HEK293 (cell line): ENCODE results near the gene HAUS2.

Experiments used
- REPIN1 ChIP-seq: fragments of 450-650 bp; formaldehyde crosslinking; IDR thresholded peaks from 2 replicates; pipeline ENCODE4 v1.5.1; 2017; ENCODE audit warnings: missing biosample characterization, missing genetic modification characterization, low read depth
- TCF7L2 ChIP-seq: IDR thresholded peaks from 2 replicates; pipeline ENCODE4 v1.6.1; 2011; ENCODE audit warnings: low read depth, mild to moderate bottlenecking, inconsistent platforms, low read length, moderate library complexity, borderline replicate concordance
- ZFP41 ChIP-seq: fragments of 450-650 bp; formaldehyde crosslinking; IDR thresholded peaks from 2 replicates; pipeline ENCODE4 v1.5.1; 2016; ENCODE audit warnings: missing biosample characterization, missing genetic modification characterization, borderline replicate concordance
- ZNF121 ChIP-seq: fragments of 450-650 bp; formaldehyde crosslinking; IDR thresholded peaks from 2 replicates; pipeline ENCODE4 v1.5.1; 2016; ENCODE audit warnings: missing biosample characterization, missing genetic modification characterization
- ZNF174 ChIP-seq: fragments of 450-650 bp; formaldehyde crosslinking; IDR thresholded peaks from 2 replicates; pipeline ENCODE4 v1.5.0; 2017; ENCODE audit warnings: missing biosample characterization, mild to moderate bottlenecking, missing genetic modification characterization
- ZNF274 ChIP-seq, 2 experiments: fragments of 200-500 bp in 1 of 2; fragments of 450-650 bp in 1 of 2; sonication (Bioruptor generic) in 1 of 2; formaldehyde crosslinking in 1 of 2; IDR thresholded peaks; 2 replicates each; pipeline versions ENCODE4 v1.5.1 to v1.6.1; 2014 to 2016; ENCODE audit warnings: borderline replicate concordance in 1 of 2, inconsistent platforms in 1 of 2, low read length in 1 of 2, missing biosample characterization in 1 of 2, missing genetic modification characterization in 1 of 2
- ZNF37A ChIP-seq: fragments of 450-650 bp; IDR thresholded peaks from 2 replicates; pipeline ENCODE4 v1.5.1; 2018; ENCODE audit warnings: missing biosample characterization, missing genetic modification characterization
- ZNF629 ChIP-seq: fragments of 450-650 bp; formaldehyde crosslinking; IDR thresholded peaks from 2 replicates; pipeline ENCODE4 v1.5.1; 2017; ENCODE audit warnings: missing biosample characterization, missing genetic modification characterization
- ZNF707 ChIP-seq: fragments of 450-650 bp; formaldehyde crosslinking; IDR thresholded peaks from 2 replicates; pipeline ENCODE4 v1.5.1; 2016; ENCODE audit warnings: missing biosample characterization, missing genetic modification characterization
- TF ChIP-seq, protein P1 (sequence below): fragments of 450-650 bp; formaldehyde crosslinking; IDR thresholded peaks from 2 replicates; pipeline ENCODE4 v1.5.1; 2016; ENCODE audit warnings: missing biosample characterization, missing genetic modification characterization
- TF ChIP-seq, protein P2 (sequence below): fragments of 450-650 bp; formaldehyde crosslinking; optimal IDR thresholded peaks from 2 replicates; pipeline ENCODE3; 2016; ENCODE audit warnings: missing biosample characterization, mild to moderate bottlenecking, missing genetic modification characterization
- TF ChIP-seq, protein P3 (sequence below): fragments of 450-650 bp; formaldehyde crosslinking; conservative IDR thresholded peaks from 2 replicates; pipeline ENCODE4 v1.5.1; 2016; ENCODE audit warnings: low read depth, missing biosample characterization, missing genetic modification characterization
- TF ChIP-seq, protein P4 (sequence below): fragments of 450-650 bp; formaldehyde crosslinking; IDR thresholded peaks from 2 replicates; pipeline ENCODE4 v1.5.1; 2017; ENCODE audit warnings: missing biosample characterization, missing genetic modification characterization

DNA sequence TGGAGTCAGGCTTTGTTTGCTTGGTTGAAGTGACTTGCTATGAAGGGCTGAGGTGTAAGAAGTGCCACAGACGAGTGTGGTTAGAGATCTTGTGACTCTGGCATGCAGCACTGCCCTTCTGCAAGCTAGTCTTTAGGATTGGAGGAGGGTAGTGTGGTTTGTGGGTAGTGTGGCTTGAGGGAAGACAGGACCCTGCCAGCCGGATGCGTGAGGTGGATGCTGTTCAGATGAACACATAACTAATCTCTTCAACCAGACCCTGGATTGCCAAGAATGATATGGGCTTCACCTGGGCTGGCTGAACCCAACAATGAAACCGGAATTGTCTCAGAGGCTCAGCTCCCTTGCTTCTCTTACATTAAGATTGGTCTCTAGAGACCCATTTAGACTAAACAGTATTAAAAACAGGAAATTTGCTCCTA is 59.5 kb downstream of the HAUS2 start:
- TF ChIP-seq, protein P1, sequence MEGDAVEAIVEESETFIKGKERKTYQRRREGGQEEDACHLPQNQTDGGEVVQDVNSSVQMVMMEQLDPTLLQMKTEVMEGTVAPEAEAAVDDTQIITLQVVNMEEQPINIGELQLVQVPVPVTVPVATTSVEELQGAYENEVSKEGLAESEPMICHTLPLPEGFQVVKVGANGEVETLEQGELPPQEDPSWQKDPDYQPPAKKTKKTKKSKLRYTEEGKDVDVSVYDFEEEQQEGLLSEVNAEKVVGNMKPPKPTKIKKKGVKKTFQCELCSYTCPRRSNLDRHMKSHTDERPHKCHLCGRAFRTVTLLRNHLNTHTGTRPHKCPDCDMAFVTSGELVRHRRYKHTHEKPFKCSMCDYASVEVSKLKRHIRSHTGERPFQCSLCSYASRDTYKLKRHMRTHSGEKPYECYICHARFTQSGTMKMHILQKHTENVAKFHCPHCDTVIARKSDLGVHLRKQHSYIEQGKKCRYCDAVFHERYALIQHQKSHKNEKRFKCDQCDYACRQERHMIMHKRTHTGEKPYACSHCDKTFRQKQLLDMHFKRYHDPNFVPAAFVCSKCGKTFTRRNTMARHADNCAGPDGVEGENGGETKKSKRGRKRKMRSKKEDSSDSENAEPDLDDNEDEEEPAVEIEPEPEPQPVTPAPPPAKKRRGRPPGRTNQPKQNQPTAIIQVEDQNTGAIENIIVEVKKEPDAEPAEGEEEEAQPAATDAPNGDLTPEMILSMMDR (tag by site-specific recombination) = no peak
- TF ChIP-seq REPIN1 (tag by site-specific recombination) (no peak), ZNF274 (IDR thresholded peaks at IDR 0.05; ENCODE audit: low read length) (no peak), ZNF274 (tag by site-specific recombination; IDR thresholded peaks at IDR 0.05; ENCODE audit: borderline replicate concordance) (no peak), ZNF629 (no peak), ZFP41 (tag by site-specific recombination) (no peak), ZNF707 (tag by site-specific recombination) (no peak), TCF7L2 (no peak), ZNF37A (tag by site-specific recombination) (no peak), ZNF121 (tag by site-specific recombination) (no peak), ZNF174 (no peak)
- TF ChIP-seq, protein P2, sequence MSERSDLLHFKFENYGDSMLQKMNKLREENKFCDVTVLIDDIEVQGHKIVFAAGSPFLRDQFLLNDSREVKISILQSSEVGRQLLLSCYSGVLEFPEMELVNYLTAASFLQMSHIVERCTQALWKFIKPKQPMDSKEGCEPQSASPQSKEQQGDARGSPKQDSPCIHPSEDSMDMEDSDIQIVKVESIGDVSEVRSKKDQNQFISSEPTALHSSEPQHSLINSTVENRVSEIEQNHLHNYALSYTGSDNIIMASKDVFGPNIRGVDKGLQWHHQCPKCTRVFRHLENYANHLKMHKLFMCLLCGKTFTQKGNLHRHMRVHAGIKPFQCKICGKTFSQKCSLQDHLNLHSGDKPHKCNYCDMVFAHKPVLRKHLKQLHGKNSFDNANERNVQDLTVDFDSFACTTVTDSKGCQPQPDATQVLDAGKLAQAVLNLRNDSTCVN (tag by site-specific recombination) = no peak
- TF ChIP-seq, protein P3, sequence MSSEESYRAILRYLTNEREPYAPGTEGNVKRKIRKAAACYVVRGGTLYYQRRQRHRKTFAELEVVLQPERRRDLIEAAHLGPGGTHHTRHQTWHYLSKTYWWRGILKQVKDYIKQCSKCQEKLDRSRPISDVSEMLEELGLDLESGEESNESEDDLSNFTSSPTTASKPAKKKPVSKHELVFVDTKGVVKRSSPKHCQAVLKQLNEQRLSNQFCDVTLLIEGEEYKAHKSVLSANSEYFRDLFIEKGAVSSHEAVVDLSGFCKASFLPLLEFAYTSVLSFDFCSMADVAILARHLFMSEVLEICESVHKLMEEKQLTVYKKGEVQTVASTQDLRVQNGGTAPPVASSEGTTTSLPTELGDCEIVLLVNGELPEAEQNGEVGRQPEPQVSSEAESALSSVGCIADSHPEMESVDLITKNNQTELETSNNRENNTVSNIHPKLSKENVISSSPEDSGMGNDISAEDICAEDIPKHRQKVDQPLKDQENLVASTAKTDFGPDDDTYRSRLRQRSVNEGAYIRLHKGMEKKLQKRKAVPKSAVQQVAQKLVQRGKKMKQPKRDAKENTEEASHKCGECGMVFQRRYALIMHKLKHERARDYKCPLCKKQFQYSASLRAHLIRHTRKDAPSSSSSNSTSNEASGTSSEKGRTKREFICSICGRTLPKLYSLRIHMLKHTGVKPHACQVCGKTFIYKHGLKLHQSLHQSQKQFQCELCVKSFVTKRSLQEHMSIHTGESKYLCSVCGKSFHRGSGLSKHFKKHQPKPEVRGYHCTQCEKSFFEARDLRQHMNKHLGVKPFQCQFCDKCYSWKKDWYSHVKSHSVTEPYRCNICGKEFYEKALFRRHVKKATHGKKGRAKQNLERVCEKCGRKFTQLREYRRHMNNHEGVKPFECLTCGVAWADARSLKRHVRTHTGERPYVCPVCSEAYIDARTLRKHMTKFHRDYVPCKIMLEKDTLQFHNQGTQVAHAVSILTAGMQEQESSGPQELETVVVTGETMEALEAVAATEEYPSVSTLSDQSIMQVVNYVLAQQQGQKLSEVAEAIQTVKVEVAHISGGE (tag by site-specific recombination) = no peak
- TF ChIP-seq, protein P4, sequence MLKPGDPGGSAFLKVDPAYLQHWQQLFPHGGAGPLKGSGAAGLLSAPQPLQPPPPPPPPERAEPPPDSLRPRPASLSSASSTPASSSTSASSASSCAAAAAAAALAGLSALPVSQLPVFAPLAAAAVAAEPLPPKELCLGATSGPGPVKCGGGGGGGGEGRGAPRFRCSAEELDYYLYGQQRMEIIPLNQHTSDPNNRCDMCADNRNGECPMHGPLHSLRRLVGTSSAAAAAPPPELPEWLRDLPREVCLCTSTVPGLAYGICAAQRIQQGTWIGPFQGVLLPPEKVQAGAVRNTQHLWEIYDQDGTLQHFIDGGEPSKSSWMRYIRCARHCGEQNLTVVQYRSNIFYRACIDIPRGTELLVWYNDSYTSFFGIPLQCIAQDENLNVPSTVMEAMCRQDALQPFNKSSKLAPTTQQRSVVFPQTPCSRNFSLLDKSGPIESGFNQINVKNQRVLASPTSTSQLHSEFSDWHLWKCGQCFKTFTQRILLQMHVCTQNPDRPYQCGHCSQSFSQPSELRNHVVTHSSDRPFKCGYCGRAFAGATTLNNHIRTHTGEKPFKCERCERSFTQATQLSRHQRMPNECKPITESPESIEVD (tag by site-specific recombination) = no peak
